AG04450 (cell line): ENCODE data around the gene GJD2. TPM values are rescaled to one million over a fixed set of nuclear protein-coding genes. Genes with fewer than 3 reads are reported as not detected.

Source experiments
- CTCF ChIA-PET: fragments of 300-600, 350-600 bp; formaldehyde crosslinking; extraction: SDS; loops from one replicate; lab custom pipeline; 2022; ENCODE audit warnings: antibody characterized with exemption, inconsistent platforms; lab: Charles Lee
- POLR2A ChIA-PET: fragments of 350-600 bp; formaldehyde crosslinking; extraction: SDS; loops from one replicate; lab custom pipeline; 2021; ENCODE audit warnings: antibody characterized with exemption, inconsistent platforms; lab: Yijun Ruan, JAX
- DNase-seq: peaks from one replicate; pipeline ENCODE4 v3.0.0-alpha.2; 2011; ENCODE audit warnings: low read depth, low spot score
- H3K27ac ChIP-seq: one replicate; pipeline ENCODE4 v1.5.1; 2012; ENCODE audit warnings: low read depth, low read length, control low read depth
- H3K27me3 ChIP-seq: one replicate; pipeline ENCODE4 v1.6.0; 2012; ENCODE audit warnings: low read length; ENCODE audit not compliant: control insufficient read depth, insufficient read depth
- H3K4me3 ChIP-seq: 2 replicates; pipeline ENCODE4 v1.5.1; 2011; ENCODE audit warnings: mild to moderate bottlenecking, low read depth, low read length, control low read depth
- H3K9me3 ChIP-seq: 2 replicates; pipeline ENCODE4 v1.5.1; 2012; ENCODE audit warnings: low read length; ENCODE audit not compliant: control insufficient read depth, insufficient read depth
- polyA plus RNA-seq: library from polyadenylated mRNA; depleted of rRNA; stranded (reverse); fragments of >200 nt; gene quantifications from 2 replicates; pipeline ENCODE4 v1.2.3, GENCODE V29; 2011
- TF ChIP-seq, protein P1 (sequence below): IDR thresholded peaks from 2 replicates; pipeline ENCODE4 v1.5.1; 2011; ENCODE audit warnings: low read depth, low read length, control low read depth, inconsistent platforms

GJD2 gene
- polyA plus RNA-seq, 1 experiment = not detected

GRCh38 chr15:34757262-34757661 lies 2.5 kb upstream of the GJD2 start:
- ChIA-PET CTCF (no interaction called here), POLR2A (no interaction called here)
- Histone ChIP-seq H3K4me3 (no peak overlapping the region), H3K27ac (no peak overlapping the region), H3K9me3 (peaks cover 3% of the 10 kb centered on the region; the same call in 1 of the 2 replicates), H3K27me3 (peaks cover 57% of the 10 kb centered on the region)
- no peak for DNase-seq
- TF ChIP-seq, protein P1, sequence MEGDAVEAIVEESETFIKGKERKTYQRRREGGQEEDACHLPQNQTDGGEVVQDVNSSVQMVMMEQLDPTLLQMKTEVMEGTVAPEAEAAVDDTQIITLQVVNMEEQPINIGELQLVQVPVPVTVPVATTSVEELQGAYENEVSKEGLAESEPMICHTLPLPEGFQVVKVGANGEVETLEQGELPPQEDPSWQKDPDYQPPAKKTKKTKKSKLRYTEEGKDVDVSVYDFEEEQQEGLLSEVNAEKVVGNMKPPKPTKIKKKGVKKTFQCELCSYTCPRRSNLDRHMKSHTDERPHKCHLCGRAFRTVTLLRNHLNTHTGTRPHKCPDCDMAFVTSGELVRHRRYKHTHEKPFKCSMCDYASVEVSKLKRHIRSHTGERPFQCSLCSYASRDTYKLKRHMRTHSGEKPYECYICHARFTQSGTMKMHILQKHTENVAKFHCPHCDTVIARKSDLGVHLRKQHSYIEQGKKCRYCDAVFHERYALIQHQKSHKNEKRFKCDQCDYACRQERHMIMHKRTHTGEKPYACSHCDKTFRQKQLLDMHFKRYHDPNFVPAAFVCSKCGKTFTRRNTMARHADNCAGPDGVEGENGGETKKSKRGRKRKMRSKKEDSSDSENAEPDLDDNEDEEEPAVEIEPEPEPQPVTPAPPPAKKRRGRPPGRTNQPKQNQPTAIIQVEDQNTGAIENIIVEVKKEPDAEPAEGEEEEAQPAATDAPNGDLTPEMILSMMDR = no peak

- Histone ChIP-seq H3K27ac (no peak overlapping the region), H3K9me3 (peaks cover 3% of the 10 kb centered on the region; the same call in 1 of the 2 replicates), H3K27me3 (peaks cover 52% of the 10 kb centered on the region), H3K4me3 (no peak overlapping the region; the same call in 1 of the 2 replicates)
- ChIA-PET POLR2A (no interaction called here), CTCF (interaction anchor here (0.5 kb wide), 1 partner anchor 166 kb away, joined by 4 read pairs; no protein-coding TSS in a partner anchor)
- TF ChIP-seq, protein P1 = no peak
- DNase-seq = no peak
Measured at GRCh38 chr15:34755419-34755773, 598 bp upstream of the GJD2 start.

DNA sequence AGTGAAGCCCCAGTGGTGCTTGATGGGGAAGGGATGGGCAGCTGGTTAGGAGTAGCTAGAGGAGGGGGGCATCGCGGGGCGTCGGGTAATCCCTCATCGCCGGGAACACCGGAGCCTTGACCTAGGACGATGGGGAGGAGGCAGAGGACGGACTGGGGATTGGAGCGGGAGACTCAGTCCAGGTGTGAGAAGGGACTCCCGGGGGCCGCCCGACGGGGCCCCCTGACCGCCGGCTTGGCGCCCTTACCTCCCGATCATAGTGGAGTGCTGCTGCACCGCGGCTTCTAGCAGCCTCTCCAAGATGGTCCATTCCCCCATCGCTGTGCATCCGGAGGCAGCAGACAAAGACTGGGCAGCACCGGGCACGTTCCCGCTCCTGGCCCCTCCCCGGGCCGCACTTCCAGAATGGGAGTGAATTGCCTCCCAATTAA lies 612 bp downstream of the GJD2 start:
- peaks cover 48% of the 10 kb centered on the region for H3K27me3 ChIP-seq
- CTCF ChIA-PET = no interaction called here
- DNase-seq = no peak
- no peak overlapping the region for H3K4me3 ChIP-seq
- TF ChIP-seq, protein P1 = no peak
- H3K9me3 ChIP-seq = peaks cover 3% of the 10 kb centered on the region; the same call in 1 of the 2 replicates
- H3K27ac ChIP-seq = no peak overlapping the region
- POLR2A ChIA-PET = no interaction called here

GRCh38 chr15:34753236-34753894 lies 1.4 kb downstream of the GJD2 start:
- TF ChIP-seq, protein P1 = no peak
- H3K4me3 ChIP-seq = no peak overlapping the region
- ChIA-PET CTCF (no interaction called here), POLR2A (interaction anchor here (0.6 kb wide), 1 partner anchor 99 kb away, joined by 4 read pairs; no protein-coding TSS in a partner anchor)
- peaks cover 3% of the 10 kb centered on the region; the same call in 1 of the 2 replicates for H3K9me3 ChIP-seq
- peak; percentile 27 for DNase-seq
- no peak overlapping the region for H3K27ac ChIP-seq
- H3K27me3 ChIP-seq = peaks cover 44% of the 10 kb centered on the region

- peaks cover 3% of the 10 kb centered on the region; the same call in 1 of the 2 replicates for H3K9me3 ChIP-seq
- H3K27me3 ChIP-seq = peaks cover 27% of the 10 kb centered on the region
- ChIA-PET POLR2A (no interaction called here), CTCF (no interaction called here)
- no peak overlapping the region for H3K4me3 ChIP-seq
- DNase-seq = no peak
- H3K27ac ChIP-seq = no peak overlapping the region
- TF ChIP-seq, protein P1 = no peak
Measured at GRCh38 chr15:34749691-34750090, 5.1 kb downstream of the GJD2 start.
